Measurements from ENCODE around the gene AGAP3.

GRCh38 chr7:151134743-151135524, 48.7 kb downstream of the AGAP3 start:
- TF ChIP-seq CTCF (IDR thresholded peaks at IDR 0.05; ENCODE audit: insufficient read depth, low read depth, low read length) (no peak), EZH2 (IDR thresholded peaks at IDR 0.05; ENCODE audit: insufficient read depth, low read length) (no peak)

Data from astrocyte (in vitro differentiated cells and primary cell).